ENCODE measurements around the gene CNTD1.

GRCh38 chr17:42827472-42827871 lies 28.8 kb downstream of the CNTD1 start:
- TF ChIP-seq, protein P1, sequence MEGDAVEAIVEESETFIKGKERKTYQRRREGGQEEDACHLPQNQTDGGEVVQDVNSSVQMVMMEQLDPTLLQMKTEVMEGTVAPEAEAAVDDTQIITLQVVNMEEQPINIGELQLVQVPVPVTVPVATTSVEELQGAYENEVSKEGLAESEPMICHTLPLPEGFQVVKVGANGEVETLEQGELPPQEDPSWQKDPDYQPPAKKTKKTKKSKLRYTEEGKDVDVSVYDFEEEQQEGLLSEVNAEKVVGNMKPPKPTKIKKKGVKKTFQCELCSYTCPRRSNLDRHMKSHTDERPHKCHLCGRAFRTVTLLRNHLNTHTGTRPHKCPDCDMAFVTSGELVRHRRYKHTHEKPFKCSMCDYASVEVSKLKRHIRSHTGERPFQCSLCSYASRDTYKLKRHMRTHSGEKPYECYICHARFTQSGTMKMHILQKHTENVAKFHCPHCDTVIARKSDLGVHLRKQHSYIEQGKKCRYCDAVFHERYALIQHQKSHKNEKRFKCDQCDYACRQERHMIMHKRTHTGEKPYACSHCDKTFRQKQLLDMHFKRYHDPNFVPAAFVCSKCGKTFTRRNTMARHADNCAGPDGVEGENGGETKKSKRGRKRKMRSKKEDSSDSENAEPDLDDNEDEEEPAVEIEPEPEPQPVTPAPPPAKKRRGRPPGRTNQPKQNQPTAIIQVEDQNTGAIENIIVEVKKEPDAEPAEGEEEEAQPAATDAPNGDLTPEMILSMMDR (IDR thresholded peaks at IDR 0.05), result no peak
- no peak for TF ChIP-seq POLR2A (IDR thresholded peaks at IDR 0.05)

All from lower leg skin (tissue), 3 donors.